Activated CD8-positive, alpha-beta memory T cell treated with anti-CD3 and anti-CD28 coated beads for 24 hours (primary cell): ENCODE measurements around the gene FOXB2.
A peak's percentile ranks its signal among the peaks of the same experiment; 100 is the strongest.
"Not testable (repeated sequence)": the region's sequence is repeated elsewhere in the genome, so short reads cannot be mapped to it uniquely, and the experiment has no call there.

Source experiments
- DNase-seq: peaks from one replicate; pipeline ENCODE4 v3.0.0-alpha.2; 2020

FOXB2 gene

DNA sequence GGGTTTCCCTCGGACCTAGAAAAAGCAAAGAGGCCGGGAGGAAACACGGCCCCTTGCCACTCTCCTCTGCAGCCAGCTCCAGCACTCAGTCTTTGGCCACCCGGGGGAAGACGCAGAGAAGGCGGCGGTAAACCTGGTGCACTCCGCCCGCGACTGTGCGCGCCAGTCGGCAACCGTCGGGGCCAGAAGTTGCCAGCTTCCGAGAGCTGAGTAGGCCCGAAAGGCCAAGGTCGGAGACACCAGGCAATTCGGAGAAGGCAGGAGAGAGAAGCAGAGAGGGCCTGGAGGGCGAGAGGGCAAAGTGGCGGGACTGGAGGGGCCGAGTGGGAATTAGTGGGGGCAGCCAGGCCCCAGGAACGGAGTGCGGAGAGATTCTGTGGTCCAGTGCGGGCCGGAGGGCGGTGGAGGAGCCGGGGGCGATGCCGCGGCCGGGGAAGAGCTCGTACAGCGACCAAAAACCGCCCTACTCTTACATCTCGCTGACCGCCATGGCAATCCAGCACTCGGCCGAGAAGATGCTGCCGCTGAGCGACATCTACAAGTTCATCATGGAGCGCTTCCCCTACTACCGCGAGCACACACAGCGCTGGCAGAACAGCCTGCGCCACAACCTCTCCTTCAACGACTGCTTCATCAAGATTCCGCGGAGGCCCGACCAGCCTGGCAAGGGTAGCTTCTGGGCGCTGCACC lies at the start of gene FOXB2:
Gene FOXB2, plus strand, starts transcription at position 420 of the 690 bp plus-strand sequence. Its CDS starts 0 bp downstream, at position 420.
- no peak for DNase-seq

DNA sequence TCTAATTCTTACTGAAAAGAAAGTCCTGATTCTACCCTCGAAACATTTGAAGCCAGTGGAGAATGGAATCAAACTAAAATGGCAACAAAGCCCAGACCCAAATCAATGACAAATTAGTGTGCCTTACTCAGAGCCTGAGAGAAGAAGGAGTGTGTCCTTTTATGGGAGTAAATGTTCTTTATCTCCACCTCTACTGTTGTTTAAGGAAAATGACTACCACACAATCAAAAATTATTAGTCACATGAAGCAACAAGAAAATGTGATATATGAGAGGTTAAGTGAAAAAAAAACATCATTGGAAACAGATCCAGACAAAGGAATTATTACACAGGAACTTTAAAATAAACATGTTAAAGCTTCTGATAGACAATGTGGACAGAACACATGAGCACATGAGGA lies 49.7 kb upstream of the FOXB2 start:
- DNase-seq = no peak

DNA sequence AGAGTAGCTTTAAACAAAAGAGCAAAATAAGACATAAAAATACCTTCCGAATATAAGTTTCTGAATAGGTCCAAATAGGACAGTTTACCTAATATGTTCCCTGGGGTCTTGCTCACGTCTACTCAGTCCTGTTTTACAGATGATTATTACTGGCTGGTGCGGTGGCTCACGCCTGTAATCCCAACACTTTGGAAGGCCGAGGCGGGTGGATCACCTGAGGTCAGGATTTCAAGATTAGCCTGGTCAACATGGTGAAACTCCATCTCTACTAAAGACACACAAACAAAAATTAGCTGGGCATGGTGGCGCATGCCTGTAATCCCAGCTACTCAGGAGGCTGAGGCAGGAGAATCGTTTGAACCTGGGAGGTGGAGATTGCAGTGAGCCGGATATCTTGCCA lies 40.6 kb upstream of the FOXB2 start:
- not testable (repeated sequence) for DNase-seq

DNA sequence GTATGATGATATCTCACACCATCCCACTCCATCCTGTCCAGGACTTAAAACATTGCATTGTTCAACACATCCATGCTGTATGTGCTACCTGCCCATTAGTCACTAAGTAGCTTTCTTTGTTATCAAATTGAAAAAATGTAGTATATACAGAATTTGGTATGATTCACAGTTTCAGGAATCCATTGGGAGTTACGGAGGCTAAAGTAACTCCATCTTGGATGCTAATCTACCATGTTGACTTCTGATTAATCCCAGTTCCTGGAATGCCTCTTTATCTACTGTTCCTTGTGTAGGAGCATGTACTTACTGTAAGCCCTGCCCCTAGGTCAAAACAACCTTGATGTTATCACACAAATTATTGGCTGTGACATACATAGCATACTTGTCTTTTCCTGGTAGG lies 38.9 kb upstream of the FOXB2 start:
- no peak for DNase-seq

DNA sequence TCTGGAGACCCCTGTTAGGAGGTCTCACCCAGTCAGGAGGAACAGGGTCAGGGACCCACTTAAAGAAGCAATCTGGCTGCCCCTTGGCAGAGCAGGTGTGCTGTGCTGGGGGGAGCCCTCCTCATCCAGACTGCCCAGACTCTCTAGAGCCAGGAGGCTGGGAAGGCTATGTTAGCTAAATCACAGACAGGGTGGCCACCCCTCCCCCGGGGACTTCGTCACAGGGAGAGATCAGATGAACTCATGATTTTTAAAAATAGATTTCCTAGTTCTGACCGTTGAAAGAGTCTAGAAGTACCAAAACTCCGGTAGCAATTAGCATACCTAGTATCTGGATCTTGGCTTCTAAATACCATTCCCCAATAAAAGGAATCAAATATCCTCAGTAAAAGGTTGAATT lies 35.0 kb upstream of the FOXB2 start:
- DNase-seq = no peak

DNA sequence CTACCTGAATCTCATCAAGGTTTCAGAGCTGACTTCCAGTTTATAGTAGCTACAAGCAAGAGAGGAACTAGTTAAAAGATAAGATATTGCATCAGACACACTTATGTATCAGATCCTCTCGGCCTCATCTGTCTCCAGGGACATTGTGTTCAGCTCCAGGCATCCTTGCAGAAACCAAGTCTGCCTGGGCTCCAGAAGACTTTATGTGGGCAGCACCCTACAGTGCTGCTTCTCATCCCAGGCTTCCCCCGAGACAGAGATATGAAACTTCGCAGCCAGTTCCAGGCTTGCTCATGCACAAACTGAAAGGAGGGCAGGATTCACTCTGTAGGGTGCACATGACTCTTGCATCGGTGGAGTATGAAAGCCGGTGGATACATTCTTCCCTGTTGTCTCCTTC lies 33.9 kb upstream of the FOXB2 start:
- DNase-seq = no peak

DNA sequence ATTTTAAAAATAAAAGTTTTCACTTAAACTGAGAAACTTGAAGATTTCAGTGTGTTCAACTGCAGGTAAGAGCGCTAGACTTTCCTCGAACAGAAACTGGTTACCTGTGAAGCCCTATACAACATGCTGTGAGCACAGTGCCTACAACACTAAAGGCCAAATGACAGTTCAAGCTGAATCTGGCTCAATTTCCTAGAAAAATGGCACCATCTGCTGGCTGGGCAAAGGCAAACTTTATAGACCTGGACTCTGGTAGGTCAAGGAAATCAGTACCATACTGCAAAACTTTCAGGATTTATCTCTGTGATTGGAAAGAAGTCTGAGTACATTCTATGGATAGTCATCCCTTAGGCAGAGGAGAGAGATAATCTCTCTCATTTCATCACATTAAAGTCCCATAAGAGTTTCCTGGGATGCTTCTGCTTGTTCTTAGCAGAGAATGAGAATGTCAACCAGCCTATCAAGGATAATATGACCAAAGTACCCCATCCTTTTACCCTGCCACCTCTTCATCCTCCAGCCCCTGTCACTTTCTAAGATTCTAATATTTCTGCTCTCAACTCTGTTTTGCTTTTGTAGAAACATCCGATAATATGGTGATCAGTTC lies 31.8 kb upstream of the FOXB2 start:
- DNase-seq = no peak

DNA sequence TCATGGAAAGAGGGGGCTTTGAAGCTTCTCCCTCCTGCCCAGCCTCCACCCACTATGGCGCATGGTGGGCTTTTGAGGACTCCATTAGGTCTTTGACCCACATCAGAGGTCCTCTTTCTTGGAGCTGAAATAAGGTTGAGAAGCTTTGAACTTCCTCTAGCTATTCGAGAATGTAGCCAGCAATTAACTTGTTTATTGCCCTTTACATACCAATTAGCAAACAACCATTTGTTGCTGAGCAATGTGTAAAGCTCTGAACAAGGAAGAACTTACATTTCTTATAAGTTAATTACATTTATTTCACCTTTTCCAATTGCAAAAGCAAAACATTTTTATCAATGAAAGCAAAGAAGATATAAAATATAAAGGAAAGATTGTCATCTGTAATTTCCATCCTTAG lies 30.5 kb upstream of the FOXB2 start:
- DNase-seq = no peak

DNA sequence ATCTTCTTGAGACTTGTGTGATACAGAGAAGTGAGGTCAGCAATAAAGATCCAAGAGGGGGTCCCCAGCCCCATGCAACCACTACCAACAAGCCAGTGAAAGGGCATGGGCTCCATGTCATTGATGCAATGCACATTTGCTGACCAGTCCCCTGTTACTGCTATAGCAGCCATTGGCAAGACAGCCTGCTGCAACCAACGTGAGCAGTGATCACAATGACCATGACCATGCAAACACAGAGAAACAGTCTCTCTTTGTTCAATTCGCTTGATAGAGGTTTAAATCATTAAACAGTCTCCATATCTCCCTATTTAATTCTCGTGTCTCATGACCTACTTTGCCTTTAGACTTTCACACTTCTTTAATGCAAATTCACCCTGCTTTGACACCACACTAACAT lies 30.0 kb upstream of the FOXB2 start:
- DNase-seq = no peak

DNA sequence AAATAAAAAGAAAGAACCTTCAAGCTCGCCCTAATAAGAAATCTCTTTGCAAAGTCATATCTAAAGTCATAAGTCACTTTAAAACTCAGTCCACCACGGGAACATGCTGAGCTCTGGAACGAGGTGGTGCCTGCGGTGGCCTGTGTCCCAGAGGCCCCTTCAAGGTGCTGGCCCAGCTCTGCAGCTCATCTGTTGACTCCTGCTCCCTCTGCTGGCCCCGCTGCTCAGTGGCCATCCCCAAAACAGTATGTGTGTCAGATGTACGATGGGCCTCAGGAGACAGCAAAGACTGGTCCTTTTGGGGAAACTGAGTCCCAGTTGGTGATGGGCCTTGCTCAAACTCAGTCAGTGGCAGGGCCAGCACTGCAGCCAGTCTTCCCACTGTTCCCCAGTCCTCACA lies 22.8 kb upstream of the FOXB2 start:
- no peak for DNase-seq

DNA sequence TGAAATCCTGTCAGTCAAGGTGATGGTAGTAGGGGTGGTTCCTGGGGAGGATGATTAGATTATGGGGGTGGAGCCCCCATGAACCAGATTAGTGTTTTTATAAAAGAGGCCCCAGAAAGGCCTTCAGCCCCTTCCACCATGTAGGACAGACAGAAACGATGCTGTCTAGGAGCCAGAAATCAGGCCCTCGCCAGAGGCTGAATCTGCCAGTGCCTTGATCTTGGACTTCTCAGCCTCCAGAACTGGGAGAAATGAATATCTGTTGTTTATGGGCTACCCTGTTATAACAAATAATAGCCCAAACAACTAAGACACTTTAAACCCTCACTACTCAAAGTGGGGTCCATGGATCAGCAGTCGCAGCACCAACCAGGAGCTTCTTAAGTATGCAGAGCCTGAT lies 20.2 kb upstream of the FOXB2 start:
- no peak for DNase-seq

DNA sequence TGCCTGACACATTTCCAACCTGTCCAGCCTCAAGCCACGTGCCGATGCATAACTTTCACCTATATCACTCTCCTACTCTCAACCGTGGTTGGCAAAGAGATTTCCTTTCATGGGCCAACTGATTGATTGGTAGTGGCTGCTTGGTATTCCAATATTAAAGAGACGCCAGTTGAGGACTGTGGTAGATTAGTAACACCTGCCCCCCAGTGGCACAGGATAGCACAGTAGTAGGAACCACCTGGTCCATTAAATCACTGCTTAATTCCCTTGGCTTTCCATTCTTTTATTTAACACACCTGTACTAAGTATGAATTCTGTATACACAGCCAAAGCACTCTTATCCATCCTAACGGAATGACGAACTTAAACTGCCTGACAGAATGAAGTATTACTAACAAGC lies 19.1 kb upstream of the FOXB2 start:
- DNase-seq = no peak

DNA sequence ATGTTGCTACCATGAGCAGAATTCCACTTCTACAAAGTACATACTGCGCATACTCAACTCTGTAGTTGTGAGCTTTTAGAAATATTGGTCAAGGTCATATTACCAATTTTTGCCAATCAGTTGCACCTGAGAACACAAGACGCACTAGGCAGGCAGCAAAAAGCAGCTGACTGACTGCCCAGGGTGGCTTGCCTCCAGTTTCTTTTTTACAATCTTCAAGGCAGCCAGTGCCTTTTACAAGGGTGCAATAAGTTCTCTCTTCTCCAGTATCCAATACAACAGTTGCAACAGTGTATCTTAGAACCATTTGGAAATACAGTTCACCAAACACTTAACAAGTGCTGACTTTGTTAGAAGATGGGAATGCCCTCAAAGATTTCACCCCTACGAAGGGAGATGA lies 16.1 kb upstream of the FOXB2 start:
- DNase-seq = no peak

DNA sequence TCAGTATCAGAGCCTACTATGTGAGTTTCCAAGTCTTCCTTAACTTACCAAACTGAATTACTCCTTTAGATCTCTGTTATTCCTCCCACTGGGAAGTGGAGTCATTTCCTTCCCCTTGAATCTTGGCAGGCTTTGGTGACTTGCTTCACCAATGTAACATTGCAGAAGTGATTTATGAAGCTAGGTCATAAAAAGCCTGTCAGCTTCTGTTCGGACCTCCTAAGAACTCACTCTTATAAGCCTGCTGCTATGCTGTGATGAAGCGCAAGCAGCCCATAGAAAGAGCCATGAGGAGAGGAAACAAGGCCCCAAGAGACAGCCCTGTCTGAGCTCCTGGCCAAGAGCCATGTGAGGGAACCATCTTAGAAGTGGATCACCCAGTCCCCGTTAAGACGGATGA lies 14.2 kb upstream of the FOXB2 start:
- DNase-seq = no peak

DNA sequence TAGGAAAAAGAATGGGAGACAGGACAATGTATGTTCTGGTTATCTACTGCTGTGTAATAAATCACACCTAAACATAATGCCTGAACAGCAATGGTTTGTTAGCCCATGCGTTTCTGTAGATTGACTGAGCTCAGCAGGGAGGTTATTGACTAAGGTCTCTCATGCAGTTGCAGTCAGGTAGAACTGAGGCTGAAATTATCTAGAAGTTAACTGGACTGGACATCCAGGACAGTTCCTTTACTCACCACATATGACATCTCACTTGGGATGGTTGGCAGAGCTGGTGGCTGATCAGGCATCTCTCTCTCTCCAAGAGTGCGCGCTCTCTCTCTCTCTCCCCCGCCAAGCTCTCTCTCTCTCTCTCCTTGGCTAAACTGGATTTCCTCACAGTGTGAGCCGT lies 8.9 kb upstream of the FOXB2 start:
- DNase-seq = no peak

DNA sequence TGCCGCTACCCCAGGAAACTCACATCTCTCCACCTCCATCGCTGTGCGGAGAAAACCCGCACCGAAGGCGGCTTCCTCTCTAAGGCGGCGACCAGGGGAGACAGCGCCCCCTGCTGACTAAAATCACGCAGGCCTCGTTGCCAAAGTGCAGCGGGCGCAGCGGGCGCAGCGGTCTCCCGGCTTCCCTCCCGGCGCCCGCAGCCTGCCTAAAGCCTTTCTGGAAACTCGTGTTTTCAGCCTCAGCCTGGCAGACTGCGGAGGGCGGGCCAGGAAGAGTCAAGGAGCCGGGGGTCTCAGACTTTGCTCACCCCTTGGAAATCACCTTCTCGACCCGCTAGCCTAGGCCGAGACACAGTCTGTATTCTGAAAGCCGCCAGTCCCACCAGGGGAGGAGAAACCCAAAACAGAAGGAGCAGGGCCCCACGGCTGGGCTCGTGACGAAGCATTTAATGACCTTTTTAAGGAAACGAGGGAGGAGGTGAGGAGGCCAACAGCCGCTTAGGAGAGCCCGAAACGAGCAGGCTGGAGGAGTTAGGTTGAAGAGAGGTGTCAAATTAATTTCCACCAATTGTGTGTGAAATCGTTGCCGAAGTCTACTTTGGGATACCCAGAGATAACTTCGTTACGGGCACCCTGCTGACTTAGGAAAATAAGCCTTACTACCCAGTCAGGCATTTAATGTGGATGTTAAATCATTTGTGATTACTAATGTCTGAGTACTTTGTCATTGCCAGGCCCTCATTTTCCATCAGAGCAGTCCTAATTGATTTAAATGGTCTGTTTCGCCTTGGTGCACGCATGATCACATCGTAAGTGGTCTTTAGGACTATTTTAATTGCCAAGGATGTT lies 7.3 kb upstream of the FOXB2 start:
- peak; percentile 80 for DNase-seq

DNA sequence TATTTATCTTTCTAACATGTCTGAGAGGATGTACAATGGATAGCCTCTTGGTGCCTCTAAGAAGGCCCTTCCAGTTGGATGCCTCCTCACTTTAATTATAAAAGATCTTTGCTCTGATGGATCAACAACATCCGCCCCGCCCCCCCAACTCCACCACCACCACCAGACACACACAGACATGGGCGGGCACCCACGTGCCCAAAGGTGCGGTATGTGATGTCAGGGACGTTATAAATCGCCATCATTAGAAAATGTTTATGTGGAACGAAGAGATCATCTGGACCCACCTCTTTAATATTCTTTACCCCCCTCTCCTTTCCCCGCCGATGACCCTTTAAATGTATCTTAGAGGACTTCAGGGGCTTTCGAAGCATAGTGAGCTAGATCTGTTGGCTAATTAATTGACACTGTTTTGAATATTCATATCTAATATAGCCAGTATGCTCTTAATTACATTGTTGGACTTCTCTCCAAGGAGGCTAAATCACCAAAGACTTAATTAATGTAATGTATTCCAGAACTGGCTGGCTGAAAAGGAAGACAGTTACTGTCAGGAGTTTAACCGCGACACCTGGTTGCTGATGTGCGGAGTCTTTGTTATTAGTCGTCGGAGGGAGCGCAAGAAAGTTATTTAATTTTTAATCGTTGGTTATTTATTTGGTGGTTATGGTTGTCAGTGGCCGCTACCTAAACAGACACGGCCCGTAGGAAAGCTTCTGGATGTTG lies 6.1 kb upstream of the FOXB2 start:
- no peak for DNase-seq

DNA sequence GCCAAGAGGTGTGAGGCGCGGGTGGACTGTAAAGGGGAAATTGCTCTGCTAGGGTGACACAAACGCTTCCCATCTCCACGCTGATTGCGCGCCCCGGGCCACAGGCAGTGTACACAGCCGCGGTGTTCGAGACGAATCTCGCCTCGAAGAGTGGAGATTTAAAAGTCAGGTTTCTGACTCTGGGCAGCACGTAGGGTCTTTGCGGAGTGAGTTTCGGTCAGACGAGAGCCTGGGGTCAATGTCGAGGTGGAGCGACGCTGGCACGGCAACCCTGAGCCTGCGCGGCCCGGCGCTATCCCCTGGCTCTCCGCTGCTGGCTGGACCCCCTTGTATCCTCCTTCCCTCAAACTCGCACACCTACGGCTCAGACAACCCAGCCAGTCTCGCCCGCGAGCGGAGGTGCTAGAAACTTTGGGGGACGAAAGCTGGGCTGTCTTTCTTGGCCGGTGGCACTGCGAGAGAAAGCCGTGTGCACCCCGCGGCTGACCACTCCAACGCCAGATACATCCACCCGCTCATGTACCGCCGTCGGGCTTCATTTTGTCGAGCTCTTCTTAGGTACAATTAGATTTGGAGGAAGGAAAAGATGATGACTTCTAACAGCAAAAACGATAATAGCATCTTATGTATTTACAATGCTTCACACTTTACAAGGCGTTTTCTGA lies 5.4 kb upstream of the FOXB2 start:
- no peak for DNase-seq

DNA sequence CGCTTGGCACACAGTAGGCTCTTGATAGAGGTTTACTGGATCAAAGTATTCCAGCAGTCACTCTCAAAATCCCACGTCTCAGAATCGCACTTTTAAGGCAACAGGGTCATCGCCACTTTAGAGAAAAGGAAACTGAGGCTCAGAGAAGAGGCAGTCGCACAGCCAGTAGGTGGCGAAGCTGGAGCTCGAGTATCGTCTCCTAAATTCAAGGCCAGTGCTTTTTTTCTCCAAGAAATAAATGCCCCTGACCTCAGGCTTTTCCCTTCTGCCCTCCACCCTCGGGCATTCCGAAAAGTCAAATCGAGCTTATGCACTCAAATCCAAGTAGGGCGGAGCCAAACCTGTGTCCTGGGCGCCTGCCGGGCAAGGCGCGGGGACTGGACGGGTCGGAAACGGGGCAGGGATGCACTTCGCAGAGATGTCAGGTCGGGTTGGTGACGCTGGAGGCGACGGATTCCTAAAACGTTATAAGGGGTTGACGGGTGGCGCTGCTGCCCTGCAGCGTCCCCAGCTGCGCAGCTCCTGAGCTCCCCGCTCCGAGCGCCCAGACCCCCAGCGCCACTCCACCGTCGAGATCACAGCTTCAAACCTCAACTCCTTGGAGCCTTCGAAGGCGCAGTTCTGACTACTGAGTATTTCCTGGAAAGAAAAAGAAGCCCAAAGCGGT lies 4.7 kb upstream of the FOXB2 start:
- DNase-seq = no peak

DNA sequence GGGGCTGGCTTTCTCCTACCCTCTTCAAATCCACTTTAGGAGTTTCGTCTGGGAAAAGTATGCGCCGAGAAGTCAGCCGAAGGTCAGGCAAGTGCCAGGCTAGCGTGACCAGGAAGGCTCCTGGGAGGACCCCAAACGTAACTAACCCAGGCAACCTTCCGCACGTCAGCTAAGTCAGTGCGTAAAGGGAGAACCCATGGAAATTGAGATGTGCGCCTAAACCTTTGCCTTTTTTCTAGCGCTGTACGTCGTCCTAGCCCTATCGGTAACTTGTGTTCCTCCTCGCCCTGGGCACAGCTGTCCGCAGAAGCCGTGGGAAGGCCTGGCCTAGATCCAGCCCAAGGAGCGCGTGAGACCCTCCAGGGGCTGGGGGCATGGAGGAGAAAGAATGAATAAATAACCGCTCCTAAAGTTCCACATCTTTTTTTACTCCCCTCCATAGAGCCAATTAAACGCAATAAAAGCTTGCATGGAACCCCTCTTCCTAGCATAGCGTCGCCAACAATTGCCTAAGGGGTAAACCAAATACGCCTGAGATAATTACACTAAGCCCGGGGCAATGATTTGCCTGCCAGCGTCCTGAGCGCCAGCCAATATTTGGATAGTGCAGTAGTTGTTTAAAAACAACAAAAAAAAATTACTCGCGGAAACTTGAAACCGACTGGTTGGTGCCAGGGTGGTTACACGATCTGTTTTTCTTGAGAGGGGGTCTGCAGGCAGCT lies 4.0 kb upstream of the FOXB2 start:
- no peak for DNase-seq

DNA sequence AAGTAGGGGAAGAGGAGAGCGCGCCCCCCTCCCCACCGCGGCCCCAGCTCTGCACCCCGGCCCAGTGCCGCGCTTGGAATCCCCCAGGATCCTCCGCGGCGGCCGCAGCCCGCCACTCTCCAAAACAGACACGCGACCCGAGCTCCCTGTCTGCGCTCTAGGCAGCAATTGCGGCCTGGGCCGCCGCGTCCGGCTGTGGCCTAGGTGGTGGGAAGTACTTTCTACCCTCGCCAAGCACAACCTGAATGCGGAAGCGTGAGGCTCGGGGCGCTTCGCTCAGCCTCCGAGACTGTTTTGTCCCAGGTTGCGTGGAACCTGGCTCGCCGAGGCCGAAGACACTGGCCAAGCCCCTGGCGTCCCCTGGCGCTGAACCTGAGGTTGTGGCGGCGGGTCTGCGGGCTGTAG lies 3.3 kb upstream of the FOXB2 start:
- no peak for DNase-seq
